ENCODE results near the gene CDK17.

DNA sequence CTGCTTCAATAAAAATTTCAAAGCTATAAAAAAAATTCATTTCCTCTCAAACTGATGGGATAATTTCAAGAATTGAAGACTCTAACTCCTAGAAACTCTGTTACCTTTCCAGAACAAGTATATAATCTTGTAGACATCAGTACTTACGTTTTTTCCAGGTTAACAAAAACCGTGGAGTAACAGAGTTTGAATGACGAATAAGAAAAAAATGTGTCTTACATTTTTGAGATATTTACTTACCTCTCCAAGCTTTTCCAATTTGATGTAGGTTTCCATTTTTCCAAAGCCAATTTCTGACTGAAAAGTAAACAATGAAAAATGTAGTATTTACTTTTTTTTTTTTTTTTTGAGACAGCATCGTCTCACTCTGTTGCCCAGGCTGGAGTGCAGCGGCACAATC, 100.2 kb downstream of the CDK17 start:
- TF ChIP-seq POLR2AphosphoS5 (IDR thresholded peaks at IDR 0.05; ENCODE audit: low read depth, low read length) (no peak), SIN3A (IDR thresholded peaks at IDR 0.05; ENCODE audit: borderline replicate concordance, insufficient read depth, low read length) (no peak), TAF1 (IDR thresholded peaks at IDR 0.05; ENCODE audit: borderline replicate concordance, insufficient read depth, low read length) (no peak)
- TF ChIP-seq, protein P1, sequence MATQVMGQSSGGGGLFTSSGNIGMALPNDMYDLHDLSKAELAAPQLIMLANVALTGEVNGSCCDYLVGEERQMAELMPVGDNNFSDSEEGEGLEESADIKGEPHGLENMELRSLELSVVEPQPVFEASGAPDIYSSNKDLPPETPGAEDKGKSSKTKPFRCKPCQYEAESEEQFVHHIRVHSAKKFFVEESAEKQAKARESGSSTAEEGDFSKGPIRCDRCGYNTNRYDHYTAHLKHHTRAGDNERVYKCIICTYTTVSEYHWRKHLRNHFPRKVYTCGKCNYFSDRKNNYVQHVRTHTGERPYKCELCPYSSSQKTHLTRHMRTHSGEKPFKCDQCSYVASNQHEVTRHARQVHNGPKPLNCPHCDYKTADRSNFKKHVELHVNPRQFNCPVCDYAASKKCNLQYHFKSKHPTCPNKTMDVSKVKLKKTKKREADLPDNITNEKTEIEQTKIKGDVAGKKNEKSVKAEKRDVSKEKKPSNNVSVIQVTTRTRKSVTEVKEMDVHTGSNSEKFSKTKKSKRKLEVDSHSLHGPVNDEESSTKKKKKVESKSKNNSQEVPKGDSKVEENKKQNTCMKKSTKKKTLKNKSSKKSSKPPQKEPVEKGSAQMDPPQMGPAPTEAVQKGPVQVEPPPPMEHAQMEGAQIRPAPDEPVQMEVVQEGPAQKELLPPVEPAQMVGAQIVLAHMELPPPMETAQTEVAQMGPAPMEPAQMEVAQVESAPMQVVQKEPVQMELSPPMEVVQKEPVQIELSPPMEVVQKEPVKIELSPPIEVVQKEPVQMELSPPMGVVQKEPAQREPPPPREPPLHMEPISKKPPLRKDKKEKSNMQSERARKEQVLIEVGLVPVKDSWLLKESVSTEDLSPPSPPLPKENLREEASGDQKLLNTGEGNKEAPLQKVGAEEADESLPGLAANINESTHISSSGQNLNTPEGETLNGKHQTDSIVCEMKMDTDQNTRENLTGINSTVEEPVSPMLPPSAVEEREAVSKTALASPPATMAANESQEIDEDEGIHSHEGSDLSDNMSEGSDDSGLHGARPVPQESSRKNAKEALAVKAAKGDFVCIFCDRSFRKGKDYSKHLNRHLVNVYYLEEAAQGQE (IDR thresholded peaks at IDR 0.05; ENCODE audit: insufficient read depth in 1 of 2, low read depth in 2 of 2, low read length in 2 of 2): no peak
